ENCODE data around the gene SCAF11.

- TF ChIP-seq ZNF274 (IDR thresholded peaks at IDR 0.05; ENCODE audit: low read depth, low read length): no peak
- TF ChIP-seq YY1 (IDR thresholded peaks at IDR 0.05; ENCODE audit: insufficient read depth, insufficient read length): no peak
Measured at GRCh38 chr12:45877069-45877468, 113.3 kb downstream of the SCAF11 start.
